ENCODE measurements around the gene TUBGCP3. TPM values are rescaled to one million over a fixed set of nuclear protein-coding genes. Genes with fewer than 3 reads are reported as not detected.
A peak's percentile ranks its signal among the peaks of the same experiment; 100 is the strongest.

The TUBGCP3 gene
- total RNA-seq, 4 donors from 2014 or later: 19.7 to 62.3 (median 38.8) TPM

DNA sequence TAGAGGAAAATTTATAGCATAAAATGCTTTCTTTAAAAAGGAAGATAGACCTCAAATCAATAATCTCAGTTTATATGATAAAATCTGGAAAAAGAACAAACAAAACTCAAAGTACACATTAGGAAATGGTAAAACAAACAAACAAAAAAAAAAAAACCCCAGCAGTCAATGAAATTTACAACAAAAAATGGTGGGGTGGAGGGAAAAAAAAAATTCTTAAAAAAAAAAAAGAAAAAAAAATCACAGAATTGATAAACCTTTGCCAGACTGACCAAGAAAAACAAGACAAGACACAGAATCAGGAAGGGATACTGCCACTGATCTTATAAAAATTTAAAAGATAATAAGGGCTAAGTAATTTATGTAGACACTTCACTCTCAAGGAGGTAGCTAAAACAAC, 11.2 kb downstream of the TUBGCP3 start:
- H3K4me3 ChIP-seq: no peak overlapping the region
- TF ChIP-seq POLR2A (IDR thresholded peaks at IDR 0.05): no peak
- TF ChIP-seq, protein P1, sequence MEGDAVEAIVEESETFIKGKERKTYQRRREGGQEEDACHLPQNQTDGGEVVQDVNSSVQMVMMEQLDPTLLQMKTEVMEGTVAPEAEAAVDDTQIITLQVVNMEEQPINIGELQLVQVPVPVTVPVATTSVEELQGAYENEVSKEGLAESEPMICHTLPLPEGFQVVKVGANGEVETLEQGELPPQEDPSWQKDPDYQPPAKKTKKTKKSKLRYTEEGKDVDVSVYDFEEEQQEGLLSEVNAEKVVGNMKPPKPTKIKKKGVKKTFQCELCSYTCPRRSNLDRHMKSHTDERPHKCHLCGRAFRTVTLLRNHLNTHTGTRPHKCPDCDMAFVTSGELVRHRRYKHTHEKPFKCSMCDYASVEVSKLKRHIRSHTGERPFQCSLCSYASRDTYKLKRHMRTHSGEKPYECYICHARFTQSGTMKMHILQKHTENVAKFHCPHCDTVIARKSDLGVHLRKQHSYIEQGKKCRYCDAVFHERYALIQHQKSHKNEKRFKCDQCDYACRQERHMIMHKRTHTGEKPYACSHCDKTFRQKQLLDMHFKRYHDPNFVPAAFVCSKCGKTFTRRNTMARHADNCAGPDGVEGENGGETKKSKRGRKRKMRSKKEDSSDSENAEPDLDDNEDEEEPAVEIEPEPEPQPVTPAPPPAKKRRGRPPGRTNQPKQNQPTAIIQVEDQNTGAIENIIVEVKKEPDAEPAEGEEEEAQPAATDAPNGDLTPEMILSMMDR (IDR thresholded peaks at IDR 0.05): no peak
- DNase-seq: no peak
- no peaks in the 10 kb centered on the region for H3K27me3 ChIP-seq
- H3K36me3 ChIP-seq: no peaks in the 10 kb centered on the region
- H3K4me1 ChIP-seq: peaks cover 0 to 4% of the 10 kb centered on the region in 2 donors
- intact Hi-C loops (cut with DNase I; ENCODE audit: low total_unique reads): no loop called here
- no peak overlapping the region for H3K27ac ChIP-seq
- no peaks in the 10 kb centered on the region for H3K9me3 ChIP-seq

DNA sequence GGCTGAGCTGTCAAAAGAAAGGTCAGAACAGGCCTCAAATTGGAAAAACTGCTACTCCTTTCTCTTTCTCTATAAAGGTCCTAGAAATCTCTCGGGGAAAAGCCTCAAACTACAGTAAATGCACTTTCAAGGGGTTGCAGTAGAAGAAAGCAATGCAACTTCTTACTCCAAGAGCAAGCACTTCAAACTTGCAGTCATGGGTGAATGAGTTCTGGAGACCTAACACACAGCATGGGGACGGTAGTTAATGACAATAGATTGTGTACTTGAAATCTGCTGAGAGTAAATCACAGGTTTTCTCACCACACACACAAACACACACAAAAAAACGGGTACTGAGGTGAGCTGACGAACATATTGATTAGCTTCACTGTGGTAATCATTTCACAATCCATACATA, 11.8 kb downstream of the TUBGCP3 start:
- no peak overlapping the region for H3K27ac ChIP-seq
- no peaks in the 10 kb centered on the region for H3K36me3 ChIP-seq
- DNase-seq: no peak
- peaks cover 0 to 4% of the 10 kb centered on the region in 2 donors for H3K4me1 ChIP-seq
- no peaks in the 10 kb centered on the region for H3K27me3 ChIP-seq
- no peaks in the 10 kb centered on the region for H3K9me3 ChIP-seq
- TF ChIP-seq POLR2A (IDR thresholded peaks at IDR 0.05): no peak
- TF ChIP-seq, protein P1 (IDR thresholded peaks at IDR 0.05): no peak
- H3K4me3 ChIP-seq: no peak overlapping the region
- intact Hi-C loops (cut with DNase I; ENCODE audit: low total_unique reads): no loop called here

DNA sequence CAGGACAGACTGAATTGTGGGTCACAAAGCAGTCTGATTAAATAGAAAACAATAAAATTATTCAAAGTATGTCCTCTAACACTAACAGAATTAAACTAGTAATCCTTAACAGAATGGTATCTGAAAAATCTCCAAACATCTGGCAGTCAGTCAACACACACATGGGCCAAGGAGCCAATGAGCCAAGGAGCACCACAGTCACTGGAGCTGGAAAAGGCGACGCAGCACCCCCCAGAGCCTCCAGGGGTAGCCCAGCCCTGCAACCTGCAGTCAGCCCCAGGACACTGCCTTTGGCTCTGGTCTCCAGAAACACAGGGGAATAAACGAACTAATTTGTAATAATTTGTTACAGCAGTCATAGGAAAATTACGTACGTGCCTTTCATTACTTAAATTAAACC, 12.3 kb downstream of the TUBGCP3 start:
- H3K27me3 ChIP-seq: no peaks in the 10 kb centered on the region
- no peaks in the 10 kb centered on the region for H3K9me3 ChIP-seq
- H3K4me3 ChIP-seq: no peak overlapping the region
- intact Hi-C loops (cut with DNase I; ENCODE audit: low total_unique reads): no loop called here
- H3K27ac ChIP-seq: peak overlapping the region in 1 of 2 donors; percentile 46
- TF ChIP-seq, protein P1 (IDR thresholded peaks at IDR 0.05): no peak
- TF ChIP-seq POLR2A (IDR thresholded peaks at IDR 0.05): no peak
- H3K4me1 ChIP-seq: peaks cover 0 to 4% of the 10 kb centered on the region in 2 donors
- H3K36me3 ChIP-seq: no peaks in the 10 kb centered on the region
- no peak for DNase-seq

DNA sequence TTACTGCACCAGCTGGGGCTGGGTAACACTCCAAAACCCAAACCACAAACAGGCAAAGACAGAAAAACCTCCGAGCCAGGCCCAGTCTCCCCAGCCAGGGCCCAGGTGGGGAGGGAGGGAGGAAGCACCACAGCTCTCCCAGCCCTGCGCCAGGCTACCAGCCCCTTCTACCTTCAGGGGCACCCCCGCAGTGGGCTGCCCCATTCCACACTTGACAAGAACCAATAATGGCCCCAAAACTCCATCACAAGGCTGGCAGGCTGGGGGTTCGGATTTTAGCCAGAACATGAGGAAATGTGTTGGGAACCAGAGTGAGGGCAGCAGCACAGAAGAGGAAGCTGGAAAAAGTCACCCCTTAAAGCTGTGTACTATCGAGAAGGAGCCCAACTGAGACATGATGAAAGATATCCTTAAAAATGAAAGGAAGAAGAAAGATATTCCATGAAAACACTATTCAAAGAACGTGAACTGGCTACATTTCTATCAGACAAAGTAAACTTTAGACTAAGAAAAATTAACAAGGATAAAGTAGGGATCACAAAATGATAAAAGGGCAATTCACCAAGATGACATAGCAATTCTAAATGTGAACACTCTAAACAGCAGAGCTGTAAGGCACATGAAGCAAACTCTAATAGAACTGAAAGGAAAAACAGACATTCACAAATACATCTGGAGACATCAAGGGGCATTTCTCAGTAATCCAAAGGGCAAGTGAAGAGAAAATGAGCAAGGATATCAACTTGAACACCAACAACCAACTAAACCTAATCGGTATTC, 12.9 kb downstream of the TUBGCP3 start:
- Histone ChIP-seq H3K4me3 (no peak overlapping the region), H3K27ac (peak overlapping the region in 1 of 2 donors; percentile 46), H3K4me1 (peaks cover 0 to 4% of the 10 kb centered on the region in 2 donors), H3K9me3 (no peaks in the 10 kb centered on the region), H3K27me3 (no peaks in the 10 kb centered on the region), H3K36me3 (no peaks in the 10 kb centered on the region)
- no peak for DNase-seq
- TF ChIP-seq, protein P1 (IDR thresholded peaks at IDR 0.05): no peak
- TF ChIP-seq POLR2A (IDR thresholded peaks at IDR 0.05): no peak
- intact Hi-C loops (cut with DNase I; ENCODE audit: low total_unique reads): no loop called here

GRCh38 chr13:112574416-112574815, 13.5 kb downstream of the TUBGCP3 start:
- TF ChIP-seq, protein P1 (IDR thresholded peaks at IDR 0.05): no peak
- TF ChIP-seq POLR2A (IDR thresholded peaks at IDR 0.05): no peak
- H3K4me3 ChIP-seq: no peak overlapping the region
- no peaks in the 10 kb centered on the region for H3K36me3 ChIP-seq
- H3K27ac ChIP-seq: no peak overlapping the region
- DNase-seq: no peak
- H3K27me3 ChIP-seq: no peaks in the 10 kb centered on the region
- peaks cover 0 to 4% of the 10 kb centered on the region in 2 donors for H3K4me1 ChIP-seq
- intact Hi-C loops (cut with DNase I; ENCODE audit: low total_unique reads): no loop called here
- H3K9me3 ChIP-seq: no peaks in the 10 kb centered on the region

Data from uterus (tissue), 4 donors.